Measurements from ENCODE around the gene KSR2. TPM values are rescaled to one million over a fixed set of nuclear protein-coding genes. Genes with fewer than 3 reads are reported as not detected.

Gene KSR2
- total RNA-seq, 1 experiment from 2014 or later: 1.3 TPM

- Histone ChIP-seq H2AFZ (ENCODE audit: low read length) (no peak overlapping the region), H3K56ac (ENCODE audit: insufficient read length, low read depth, low read length) (no peak overlapping the region), H3K18ac (ENCODE audit: insufficient read length, low read depth, low read length) (no peak overlapping the region), H2BK20ac (ENCODE audit: low read depth, low read length, poor library complexity, severe bottlenecking) (no peak overlapping the region), H2BK120ac (ENCODE audit: low read depth, low read length, poor library complexity, severe bottlenecking) (no peak overlapping the region), H4K5ac (ENCODE audit: insufficient read length, low read depth, low read length) (no peak overlapping the region), H3T11ph (ENCODE audit: low read length) (no peak overlapping the region), H2AK5ac (ENCODE audit: insufficient read length, low read length) (no peak overlapping the region), H4K91ac (ENCODE audit: insufficient read length, low read depth, low read length) (no peak overlapping the region), H3K4me2 (ENCODE audit: insufficient read depth, insufficient read length, low read length) (no peak overlapping the region), H3K23me2 (ENCODE audit: insufficient read length, low read depth, low read length, poor library complexity, severe bottlenecking) (peaks cover 17% of the 10 kb centered on the region), H3K14ac (ENCODE audit: insufficient read depth, low read length) (no peak overlapping the region), H2BK15ac (ENCODE audit: low read depth, low read length) (no peak overlapping the region), H3K4ac (ENCODE audit: low read depth, low read length) (no peak overlapping the region), H3K23ac (ENCODE audit: insufficient read length, low read depth, low read length) (no peak overlapping the region), H4K20me1 (ENCODE audit: control insufficient read depth, insufficient read depth, insufficient read length) (no peaks in the 10 kb centered on the region), H3K27me3 (ENCODE audit: insufficient read depth, low read length) (no peaks in the 10 kb centered on the region), H3K9ac (ENCODE audit: extremely low read depth, insufficient read length, low read length) (no peak overlapping the region), H3K27ac (ENCODE audit: insufficient read length, low read depth, low read length) (no peak overlapping the region), H4K8ac (replicated peaks; ENCODE audit: insufficient read length, low read depth, low read length) (no peak overlapping the region), H3K4me1 (ENCODE audit: insufficient read depth, low read length) (peaks cover 2% of the 10 kb centered on the region; the same call in 1 of the 2 replicates), H3K79me2 (ENCODE audit: insufficient read depth, low read length) (no peaks in the 10 kb centered on the region), H2BK12ac (ENCODE audit: insufficient read length, low read depth, low read length) (no peak overlapping the region), H3K79me1 (ENCODE audit: insufficient read depth, low read depth, low read length, poor library complexity, severe bottlenecking) (no peaks in the 10 kb centered on the region), H2BK5ac (ENCODE audit: insufficient read length, low read length) (no peak overlapping the region), H3K9me3 (ENCODE audit: control insufficient read depth, low read depth, low read length) (no peaks in the 10 kb centered on the region)
- H3K36me3 Mint-ChIP-seq (ENCODE audit: insufficient read depth in 1 of 3, low read depth in 3 of 3): peaks cover 3 to 17% (median 3%) of the 10 kb centered on the region in 3 experiments; a peak in 6 of 7 replicates
- H3K27ac Mint-ChIP-seq: no peak overlapping the region
- H3K4me1 Mint-ChIP-seq: peaks cover 20% of the 10 kb centered on the region in 2 experiments
- no peak overlapping the region for H3K4me3 Mint-ChIP-seq
- no CpG with 5 or more reads among the region's 4 CpGs for WGBS (ENCODE audit: extremely low coverage, insufficient read length, low lambda C conversion rate)
- H3K27me3 Mint-ChIP-seq (ENCODE audit: low read depth): peaks cover 45% of the 10 kb centered on the region
- H3K9me3 Mint-ChIP-seq: peaks cover 14 to 19% of the 10 kb centered on the region in 2 experiments
- DNase-seq: no peak
- no peak for TF ChIP-seq CTCF (conservative IDR thresholded peaks at IDR 0.05)
These were observed 1.5 kb upstream of the KSR2 start for GRCh38 chr12:117970334-117970733.

Data from H9 (cell line).